HFFc6 (cell line): ENCODE measurements around the gene SFTPB. TPM values are rescaled to one million over a fixed set of nuclear protein-coding genes. Genes with fewer than 3 reads are reported as not detected.
A peak's percentile ranks its signal among the peaks of the same experiment; 100 is the strongest.

Experiments used
- DNase-seq: peaks from one replicate; pipeline ENCODE4 v3.0.0-alpha.2; 2018
- H3K27ac Mint-ChIP-seq: 2 replicates; pipeline ENCODE4 v1.8.0; 2020; ENCODE audit warnings: mild to moderate bottlenecking, mixed read lengths
- H3K27me3 Mint-ChIP-seq: 2 replicates; pipeline ENCODE4 v1.8.0; 2021; ENCODE audit warnings: mild to moderate bottlenecking, moderate library complexity, mixed read lengths; ENCODE audit not compliant: insufficient read depth
- H3K36me3 Mint-ChIP-seq: 2 replicates; pipeline ENCODE4 v1.8.0; 2021; ENCODE audit warnings: low read depth, mixed read lengths
- H3K4me1 Mint-ChIP-seq: 2 replicates; pipeline ENCODE4 v1.8.0; 2020; ENCODE audit warnings: low read depth, mixed read lengths
- H3K4me3 Mint-ChIP-seq: 2 replicates; pipeline ENCODE4 v1.8.0; 2020; ENCODE audit warnings: mild to moderate bottlenecking, moderate library complexity, mixed read lengths
- H3K9me3 Mint-ChIP-seq: 2 replicates; pipeline ENCODE4 v1.8.0; 2020; ENCODE audit warnings: mild to moderate bottlenecking, mixed read lengths
- CTCF ChIP-seq: fragments of 200-600 bp; sonication (generic); IDR thresholded peaks from 2 replicates; pipeline ENCODE4 v1.5.0; 2021; ENCODE audit warnings: antibody characterized with exemption, mild to moderate bottlenecking
- total RNA-seq, 6 experiments: library from RNA; stranded (reverse); fragmentation: NEBNext Ultra II Directional; extraction: Animal tissue kit (Norgen Biotek cat#: 25700); gene quantifications; 2 replicates in 1 of 6; 3 replicates in 5 of 6; pipeline ENCODE4 v1.2.3, GENCODE V29; 2021

Gene SFTPB
- total RNA-seq, 6 experiments from 2014 or later, result not detected

DNA sequence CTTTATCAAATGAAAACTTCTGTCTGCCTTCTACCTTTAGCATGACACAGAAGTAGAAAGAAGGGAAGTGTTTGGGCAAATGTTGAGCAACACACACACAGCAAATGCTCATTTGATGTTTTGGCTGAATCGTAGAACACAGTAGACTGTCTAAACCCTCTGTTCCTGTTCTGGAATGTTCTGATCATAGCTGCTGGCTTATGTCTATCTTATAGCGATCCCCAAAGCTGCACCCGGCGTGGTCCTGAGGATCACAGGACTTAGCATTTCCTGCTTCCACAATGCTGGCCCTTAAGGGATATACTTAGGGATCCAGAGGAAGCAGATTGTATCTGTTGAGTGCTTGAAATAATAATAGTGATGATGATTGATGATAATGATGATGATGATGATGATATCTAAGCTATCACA lies 41.4 kb upstream of the SFTPB start:
- H3K9me3 Mint-ChIP-seq, result no peaks in the 10 kb centered on the region
- H3K27ac Mint-ChIP-seq, result no peak overlapping the region
- DNase-seq, result no peak

DNA sequence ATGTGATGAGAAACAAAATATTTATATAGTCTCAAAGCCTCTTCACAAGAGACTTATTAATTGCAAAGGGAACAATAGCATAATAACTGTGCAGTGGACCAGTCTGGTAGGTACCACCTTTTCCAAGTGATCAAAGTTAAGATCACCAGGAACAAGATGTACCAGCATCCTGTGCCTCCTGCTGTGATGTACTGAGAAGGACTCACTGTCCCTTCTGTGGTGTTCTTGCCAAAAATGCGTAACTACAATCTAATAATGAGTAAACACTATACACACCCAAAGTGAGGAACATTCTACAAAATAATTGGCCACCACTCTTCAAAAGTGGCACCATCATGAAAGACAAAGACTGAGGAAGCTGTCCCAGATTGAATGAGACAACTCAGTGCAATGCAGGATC lies 40.6 kb upstream of the SFTPB start:
- H3K36me3 Mint-ChIP-seq, result no peaks in the 10 kb centered on the region
- peaks cover 7% of the 10 kb centered on the region for H3K27me3 Mint-ChIP-seq
- TF ChIP-seq CTCF, result no peak
- H3K27ac Mint-ChIP-seq, result no peak overlapping the region
- H3K9me3 Mint-ChIP-seq, result no peaks in the 10 kb centered on the region
- H3K4me1 Mint-ChIP-seq, result peaks cover 39% of the 10 kb centered on the region
- H3K4me3 Mint-ChIP-seq, result no peak overlapping the region
- DNase-seq, result no peak

More for the DNA sequence above, 41.4 kb upstream of the SFTPB start:
- H3K4me3 Mint-ChIP-seq, result no peak overlapping the region
- peaks cover 33% of the 10 kb centered on the region for H3K4me1 Mint-ChIP-seq
- no peak for TF ChIP-seq CTCF
- H3K27me3 Mint-ChIP-seq, result peaks cover 7% of the 10 kb centered on the region
- H3K36me3 Mint-ChIP-seq, result no peaks in the 10 kb centered on the region

DNA sequence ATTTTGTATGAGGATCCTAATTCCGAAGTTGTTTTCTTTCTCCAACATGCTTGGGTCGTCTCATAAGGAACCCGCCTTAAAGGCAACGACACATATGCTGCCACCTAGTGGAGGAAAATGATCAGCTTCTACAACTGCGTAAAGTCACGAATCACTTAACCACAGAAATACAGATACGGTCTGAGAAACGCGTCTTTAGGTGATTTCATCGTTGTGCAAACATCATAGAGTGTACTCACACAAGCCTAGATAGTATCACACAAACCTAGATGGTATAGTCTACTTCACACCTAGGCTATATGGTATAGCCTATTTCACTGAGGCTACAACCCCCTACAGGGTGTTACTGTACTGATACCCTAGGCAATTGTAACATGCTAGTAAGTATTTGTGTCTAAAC lies 39.3 kb upstream of the SFTPB start:
- H3K27ac Mint-ChIP-seq, result no peak overlapping the region
- peaks cover 11% of the 10 kb centered on the region for H3K27me3 Mint-ChIP-seq

DNA sequence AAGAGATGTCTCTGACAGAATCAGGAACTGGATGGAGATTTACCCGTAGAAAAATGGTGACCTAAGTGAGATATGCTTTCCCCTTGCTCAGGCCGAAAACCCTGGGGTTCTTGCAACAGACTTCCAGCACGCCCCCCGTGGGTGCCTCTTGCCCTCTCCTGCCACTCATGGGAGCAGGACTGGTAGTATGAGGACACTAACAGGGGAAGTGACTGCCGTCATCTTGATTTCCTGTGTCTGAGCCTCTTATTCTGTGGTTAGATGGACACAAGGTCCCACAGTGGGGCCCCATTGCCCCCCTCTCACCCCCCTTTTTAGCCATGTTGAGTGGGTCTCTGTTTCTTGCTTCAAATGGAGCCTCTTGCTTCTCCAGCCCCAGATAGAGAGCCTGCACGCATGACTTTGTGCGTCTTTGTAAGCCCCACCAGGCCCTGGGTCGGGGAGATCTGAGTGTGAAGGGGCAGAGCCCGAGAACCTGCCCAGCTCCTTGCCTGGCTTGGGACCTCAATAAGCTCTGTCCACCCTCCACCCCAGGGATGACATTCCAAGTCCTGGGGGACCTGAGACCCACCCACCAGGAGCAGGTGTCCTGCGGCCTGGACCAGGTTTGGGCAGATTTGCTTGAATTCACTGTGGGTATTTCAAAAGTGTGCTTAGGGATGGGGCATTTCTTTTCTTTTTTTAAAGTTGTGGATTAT lies 38.7 kb upstream of the SFTPB start:
- Mint-ChIP-seq H3K27ac (no peak overlapping the region), H3K4me1 (peaks cover 58% of the 10 kb centered on the region), H3K27me3 (peaks cover 9% of the 10 kb centered on the region), H3K4me3 (no peak overlapping the region), H3K36me3 (no peaks in the 10 kb centered on the region), H3K9me3 (no peaks in the 10 kb centered on the region)
- TF ChIP-seq CTCF, result no peak
- no peak for DNase-seq

More for the DNA sequence above, 39.3 kb upstream of the SFTPB start:
- Mint-ChIP-seq H3K4me1 (peaks cover 52% of the 10 kb centered on the region), H3K36me3 (no peaks in the 10 kb centered on the region), H3K9me3 (no peaks in the 10 kb centered on the region), H3K4me3 (no peak overlapping the region)
- peak; percentile 85 for DNase-seq
- TF ChIP-seq CTCF, result peak; percentile 96

DNA sequence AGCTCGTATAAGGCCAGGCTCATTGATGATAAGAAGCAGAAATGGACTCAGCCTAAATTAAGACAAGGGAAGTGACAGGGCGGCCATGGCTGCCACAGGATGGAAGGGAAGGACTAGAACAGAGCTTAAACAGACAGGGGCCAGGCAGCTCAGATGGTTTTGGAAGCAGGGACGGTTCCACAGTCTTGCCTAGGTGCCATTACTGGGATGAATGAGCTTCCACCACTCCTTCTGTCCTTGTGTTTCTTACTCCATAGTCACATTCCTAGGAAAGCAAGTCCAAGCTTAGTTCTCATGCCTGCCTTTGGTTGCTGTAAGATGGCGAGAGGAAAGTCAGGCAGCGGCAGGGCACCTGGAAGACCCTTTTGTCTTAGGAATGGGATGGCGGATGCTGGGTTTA lies 38.1 kb upstream of the SFTPB start:
- no peaks in the 10 kb centered on the region for H3K36me3 Mint-ChIP-seq
- H3K9me3 Mint-ChIP-seq, result no peaks in the 10 kb centered on the region
- DNase-seq, result no peak
- no peak overlapping the region for H3K27ac Mint-ChIP-seq
- H3K4me1 Mint-ChIP-seq, result peaks cover 65% of the 10 kb centered on the region
- no peak for TF ChIP-seq CTCF
- peaks cover 5% of the 10 kb centered on the region for H3K27me3 Mint-ChIP-seq
- no peak overlapping the region for H3K4me3 Mint-ChIP-seq

DNA sequence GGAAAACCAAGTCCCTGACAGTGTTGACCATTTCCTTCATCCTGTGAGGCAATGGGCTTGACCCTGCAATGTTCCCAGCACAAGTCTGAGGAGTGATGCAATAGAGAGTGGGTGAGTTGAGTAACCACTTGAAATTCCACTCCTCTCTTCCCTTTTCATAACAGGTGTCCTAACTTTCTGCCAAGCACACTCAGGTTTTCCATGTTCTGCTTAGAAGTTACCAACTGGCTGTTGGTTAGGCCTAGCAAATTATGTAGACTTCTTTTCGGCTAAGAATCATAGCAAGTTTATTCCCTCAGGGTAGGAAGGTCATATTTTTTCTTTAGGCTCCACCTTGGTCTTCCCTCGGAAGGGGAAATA lies 37.7 kb upstream of the SFTPB start:
- H3K27ac Mint-ChIP-seq, result peak overlapping the region; percentile 12
- no peaks in the 10 kb centered on the region for H3K36me3 Mint-ChIP-seq
- peaks cover 69% of the 10 kb centered on the region for H3K4me1 Mint-ChIP-seq
- H3K4me3 Mint-ChIP-seq, result no peak overlapping the region
- no peak for TF ChIP-seq CTCF
- DNase-seq, result peak; percentile 65
- H3K27me3 Mint-ChIP-seq, result peaks cover 5% of the 10 kb centered on the region
- no peaks in the 10 kb centered on the region for H3K9me3 Mint-ChIP-seq
